Measurements from ENCODE around the gene B3GNT3. TPM values are rescaled to one million over a fixed set of nuclear protein-coding genes. Genes with fewer than 3 reads are reported as not detected.

The B3GNT3 gene
- total and polyA plus RNA-seq, 2 of the 4 experiments (the other 2 are of a cell fraction): not detected

DNA sequence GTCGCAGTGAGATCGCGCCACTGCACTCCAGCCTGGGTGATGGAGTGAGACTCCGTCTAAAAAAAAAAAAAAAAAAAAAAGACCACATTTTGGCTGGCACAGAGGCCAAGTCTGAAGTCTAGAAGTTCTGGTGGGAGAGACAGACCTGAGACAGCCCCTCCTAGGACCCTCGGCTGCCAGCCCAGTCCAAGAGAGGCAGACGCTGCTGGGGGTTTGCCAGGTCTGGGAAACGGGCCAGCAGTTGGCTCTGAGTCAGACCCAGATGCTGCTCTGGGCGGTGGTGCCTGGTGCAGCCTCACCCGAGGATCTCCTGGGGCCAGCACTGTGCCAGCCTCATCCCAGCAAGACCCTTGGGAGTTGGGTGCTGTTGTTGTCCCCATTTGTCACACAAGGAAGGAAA, 37.8 kb upstream of the B3GNT3 start:
- no peaks in the 10 kb centered on the region for H3K9me3 ChIP-seq (ENCODE audit: control insufficient read depth, insufficient read depth, low read length)
- in situ Hi-C loops (cut with MboI; ENCODE audit: low sequenced_read_pairs) (no loop called here), dilution Hi-C loops (cut with HindIII; ENCODE audit: low sequenced_read_pairs, unreplicated experiment) (no loop called here), intact Hi-C loops (cut with micrococcal nuclease) (no loop called here)
- 4% methylated on average over 3 of the region's 9 CpGs; no CpG with 5 or more reads in 1 of the 2 experiments for WGBS, 2 experiments (ENCODE audit: extremely low coverage in 2 of 2, insufficient read length in 1 of 2)
- TF ChIP-seq SMC3 (IDR thresholded peaks at IDR 0.05; ENCODE audit: low read depth, low read length): no peak
- TF ChIP-seq FOS (IDR thresholded peaks at IDR 0.05; ENCODE audit: low read depth, low read length): peak; percentile 22; the same call in 1 of the 2 replicates
- no peak overlapping the region for H3K27ac ChIP-seq (ENCODE audit: insufficient read depth, low read length)
- CTCF ChIA-PET: no interaction called here
- H3K9me1 ChIP-seq (ENCODE audit: insufficient read depth, low read length): no peaks in the 10 kb centered on the region
- no peak overlapping the region for H2BK5ac ChIP-seq (ENCODE audit: low read depth, low read length, poor library complexity, severe bottlenecking)
- ATAC-seq (ENCODE audit: low read depth): peak; percentile 83
- no peak overlapping the region for H3K14ac ChIP-seq (replicated peaks; ENCODE audit: low read depth, low read length)
- no TSS peak for BruUV-seq (replicated peaks)
- no peaks in the 10 kb centered on the region for H3K79me1 ChIP-seq (ENCODE audit: low read depth in 1 of 2, low read length in 2 of 2)
- no peak overlapping the region for H3K56ac ChIP-seq (ENCODE audit: extremely low read depth, insufficient read depth, low read length)
- H3K18ac ChIP-seq (ENCODE audit: low read depth, low read length): no peak overlapping the region
- H4K8ac ChIP-seq (ENCODE audit: low read depth in 2 of 2, low read length in 2 of 2): no peak overlapping the region
- H3K23ac ChIP-seq (ENCODE audit: low read depth, low read length): no peak overlapping the region
- H3K4me3 ChIP-seq (ENCODE audit: insufficient read depth, low read depth, low read length): no peak overlapping the region
- peaks cover 10% of the 10 kb centered on the region; the same call in 1 of the 2 replicates for H3K27me3 ChIP-seq (ENCODE audit: control insufficient read depth, insufficient read depth, low read length)
- H4K20me1 ChIP-seq (ENCODE audit: insufficient read depth, low read length): no peaks in the 10 kb centered on the region
- no peak overlapping the region for H2AK9ac ChIP-seq (replicated peaks; ENCODE audit: low read depth, low read length, poor library complexity)
- DNase-seq: peak; percentile 50
- H2BK15ac ChIP-seq (ENCODE audit: low read depth, low read length): no peak overlapping the region
- no peaks in the 10 kb centered on the region for H3K4me1 ChIP-seq (ENCODE audit: control insufficient read depth, insufficient read depth, low read length)
- H2AK5ac ChIP-seq (ENCODE audit: low read depth, low read length): no peak overlapping the region
- H3K4ac ChIP-seq (ENCODE audit: low read depth, low read length): no peak overlapping the region
- H3K9ac ChIP-seq (ENCODE audit: low read depth, low read length): no peak overlapping the region
- POLR2A ChIA-PET (ENCODE audit: unreplicated experiment): no interaction called here
- H2BK120ac ChIP-seq (ENCODE audit: low read depth, low read length): no peak overlapping the region
- no peaks in the 10 kb centered on the region for H3K36me3 ChIP-seq (ENCODE audit: control insufficient read depth, insufficient read depth, low read length)
- peak overlapping the region; percentile 33 for H2AFZ ChIP-seq (replicated peaks; ENCODE audit: low read length, poor library complexity)
- H4K5ac ChIP-seq (ENCODE audit: low read depth, low read length): no peak overlapping the region
- H3K4me2 ChIP-seq (ENCODE audit: low read depth, low read length): no peak overlapping the region
- no peak overlapping the region for H2BK20ac ChIP-seq (ENCODE audit: low read depth, low read length)
- no peak overlapping the region for H4K91ac ChIP-seq (ENCODE audit: insufficient read depth, low read depth, low read length)
